Skin of body (tissue), 1 donor: ENCODE measurements around the gene CMC4. TPM values are rescaled to one million over a fixed set of nuclear protein-coding genes. Genes with fewer than 3 reads are reported as not detected.

Source experiments
- total RNA-seq: library from RNA; depleted of rRNA; stranded (reverse); fragments of >200 nt; gene quantifications from one replicate; pipeline ENCODE4 v1.2.3, GENCODE V29; 2014

CMC4 gene
- total RNA-seq, 1 donor from 2014 or later = 6.1 TPM

Other genes starting within 250 kb of the CMC4 start
- gene SMIM9, start 236.5 kb downstream of the CMC4 start, total RNA-seq = not detected
- gene F8A1, start 184.8 kb downstream of the CMC4 start, total RNA-seq = 1.4 TPM
- 3.1 TPM for gene F8, start 48.4 kb downstream of the CMC4 start, total RNA-seq
- 32.3 TPM for gene FUNDC2, start 44.3 kb downstream of the CMC4 start, total RNA-seq
- gene MTCP1, start within 50 bp of the CMC4 start, total RNA-seq = 15.7 TPM
- 12.1 TPM for gene BRCC3, start 372 bp upstream of the CMC4 start, total RNA-seq
- 46.5 TPM for gene VBP1, start 145.3 kb upstream of the CMC4 start, total RNA-seq
- gene RAB39B, start 193.4 kb upstream of the CMC4 start, total RNA-seq = 0.30 TPM